Lower lobe of right lung (tissue), 2 donors: ENCODE results near the gene GSAP. TPM values are rescaled to one million over a fixed set of nuclear protein-coding genes. Genes with fewer than 3 reads are reported as not detected.

Experiments
- ATAC-seq, 2 donors: fragments of 200-7000 bp; cut with Tn5 transposase; one replicate each; pipeline ENCODE4 v1.9.1; 2020 to 2022; ENCODE audit warnings: mild to moderate bottlenecking in 2 of 2, moderate library complexity in 2 of 2
- DNase-seq: peaks from one replicate; pipeline ENCODE4 v3.0.0-alpha.2; 2020
- H3K27ac ChIP-seq: fragments of 200-600 bp; one replicate; pipeline ENCODE4 v1.8.0; 2022
- H3K27me3 ChIP-seq: fragments of 200-600 bp; one replicate; pipeline ENCODE4 v1.8.0; 2022; ENCODE audit warnings: low read depth
- H3K36me3 ChIP-seq: fragments of 200-600 bp; one replicate; pipeline ENCODE4 v1.8.0; 2022; ENCODE audit warnings: mild to moderate bottlenecking
- H3K4me1 ChIP-seq: fragments of 200-600 bp; one replicate; pipeline ENCODE4 v1.8.0; 2022
- H3K4me3 ChIP-seq: fragments of 200-600 bp; one replicate; pipeline ENCODE4 v1.8.0; 2022; ENCODE audit warnings: mild to moderate bottlenecking
- H3K9me3 ChIP-seq: fragments of 200-600 bp; one replicate; pipeline ENCODE4 v1.8.0; 2022
- intact Hi-C: fragments of 100-400 bp; cut with DNase I; formaldehyde crosslinking; loops from one replicate; pipeline ENCODE4 v1.11.0; 2022
- total RNA-seq: library from RNA; stranded (reverse); fragmentation: NEBNext Ultra II Directional; extraction: Animal tissue kit (Norgen Biotek cat#: 25700); gene quantifications from one replicate; pipeline ENCODE4 v1.2.1, GENCODE V29; 2021
- TF ChIP-seq, protein P1 (sequence below): fragments of 200-600 bp; IDR thresholded peaks from one replicate; pipeline ENCODE4 v1.8.0; 2022; ENCODE audit warnings: antibody characterized with exemption, mild to moderate bottlenecking
- donor health status: DM: no; HTN: yes; CAD: no; lungs with severe emphysema.

Gene GSAP
- total RNA-seq, 1 donor from 2014 or later: 80.0 TPM

DNA sequence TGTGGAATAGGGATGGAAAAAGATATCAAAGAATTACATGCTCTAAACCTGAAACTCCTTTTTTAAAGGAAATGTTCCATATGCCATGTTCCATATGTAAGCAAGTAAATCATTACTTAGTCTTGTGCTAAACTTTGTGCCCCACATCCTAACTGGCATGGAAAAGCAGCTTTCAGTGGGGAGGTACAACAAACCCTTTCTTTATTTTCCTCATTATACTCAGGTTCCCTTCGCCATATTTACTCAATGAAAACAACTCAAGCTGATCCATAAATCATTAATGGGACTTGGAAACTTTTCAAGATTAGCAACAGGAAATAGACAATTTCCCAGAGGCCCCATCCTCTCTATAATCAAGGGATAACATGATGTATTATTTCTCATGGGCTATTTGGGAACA is 56.0 kb downstream of the GSAP start:
- ATAC-seq: no peak
- Histone ChIP-seq H3K9me3 (no peaks in the 10 kb centered on the region), H3K4me1 (peaks cover 15% of the 10 kb centered on the region), H3K27ac (no peak overlapping the region), H3K4me3 (no peak overlapping the region), H3K27me3 (no peaks in the 10 kb centered on the region), H3K36me3 (peaks cover 20% of the 10 kb centered on the region)
- TF ChIP-seq, protein P1, sequence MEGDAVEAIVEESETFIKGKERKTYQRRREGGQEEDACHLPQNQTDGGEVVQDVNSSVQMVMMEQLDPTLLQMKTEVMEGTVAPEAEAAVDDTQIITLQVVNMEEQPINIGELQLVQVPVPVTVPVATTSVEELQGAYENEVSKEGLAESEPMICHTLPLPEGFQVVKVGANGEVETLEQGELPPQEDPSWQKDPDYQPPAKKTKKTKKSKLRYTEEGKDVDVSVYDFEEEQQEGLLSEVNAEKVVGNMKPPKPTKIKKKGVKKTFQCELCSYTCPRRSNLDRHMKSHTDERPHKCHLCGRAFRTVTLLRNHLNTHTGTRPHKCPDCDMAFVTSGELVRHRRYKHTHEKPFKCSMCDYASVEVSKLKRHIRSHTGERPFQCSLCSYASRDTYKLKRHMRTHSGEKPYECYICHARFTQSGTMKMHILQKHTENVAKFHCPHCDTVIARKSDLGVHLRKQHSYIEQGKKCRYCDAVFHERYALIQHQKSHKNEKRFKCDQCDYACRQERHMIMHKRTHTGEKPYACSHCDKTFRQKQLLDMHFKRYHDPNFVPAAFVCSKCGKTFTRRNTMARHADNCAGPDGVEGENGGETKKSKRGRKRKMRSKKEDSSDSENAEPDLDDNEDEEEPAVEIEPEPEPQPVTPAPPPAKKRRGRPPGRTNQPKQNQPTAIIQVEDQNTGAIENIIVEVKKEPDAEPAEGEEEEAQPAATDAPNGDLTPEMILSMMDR: no peak
- no peak for DNase-seq
- intact Hi-C loops: no loop called here

DNA sequence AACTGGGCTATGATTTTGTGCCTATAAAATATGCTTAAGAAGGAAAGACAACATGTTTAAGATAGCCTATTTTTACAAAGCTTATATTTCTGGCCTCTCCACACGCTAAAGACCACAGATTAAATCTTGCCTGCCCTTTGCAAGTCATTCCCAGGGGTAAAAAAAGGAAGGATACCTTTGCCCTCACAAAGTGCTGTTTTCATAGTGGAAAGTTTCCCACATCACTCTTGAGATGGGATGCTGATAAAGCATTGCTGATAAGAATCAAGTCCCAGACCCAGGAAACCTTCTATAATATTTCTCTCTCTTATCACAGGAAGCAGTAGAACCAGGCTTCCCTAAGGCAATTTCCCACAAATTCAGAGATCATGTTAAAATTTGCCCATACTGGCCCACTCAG is 56.5 kb downstream of the GSAP start:
- TF ChIP-seq, protein P1: no peak

DNA sequence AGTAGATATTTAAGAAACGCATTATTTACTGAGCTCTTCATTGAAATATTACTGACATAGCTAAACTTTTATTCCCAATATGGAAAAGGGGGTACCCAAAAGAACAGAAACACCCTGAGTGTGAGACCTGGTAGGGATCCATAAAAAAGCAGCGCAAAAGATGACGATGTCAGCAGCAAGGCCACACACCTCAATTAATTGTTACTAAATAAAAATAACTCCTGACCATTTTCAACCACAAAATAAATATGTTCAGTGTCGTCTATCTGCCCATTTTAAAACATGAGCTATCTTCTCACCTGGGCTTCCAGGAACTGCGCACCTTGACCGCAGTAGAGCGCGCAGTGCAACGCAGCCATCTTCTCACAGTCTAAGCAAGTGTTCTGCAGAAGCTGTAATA is 61.2 kb downstream of the GSAP start:
- Histone ChIP-seq H3K4me3 (no peak overlapping the region), H3K4me1 (peaks cover 38% of the 10 kb centered on the region), H3K36me3 (peaks cover 21% of the 10 kb centered on the region), H3K27ac (no peak overlapping the region), H3K27me3 (no peaks in the 10 kb centered on the region), H3K9me3 (no peaks in the 10 kb centered on the region)
- ATAC-seq (no peak), DNase-seq (no peak)
- TF ChIP-seq, protein P1: no peak
- intact Hi-C loops: no loop called here

More for the DNA sequence above, 56.5 kb downstream of the GSAP start:
- intact Hi-C loops: no loop called here
- Histone ChIP-seq H3K9me3 (no peaks in the 10 kb centered on the region), H3K4me3 (no peak overlapping the region), H3K27ac (no peak overlapping the region), H3K27me3 (no peaks in the 10 kb centered on the region), H3K36me3 (peaks cover 25% of the 10 kb centered on the region), H3K4me1 (peaks cover 15% of the 10 kb centered on the region)
- no peak for ATAC-seq
- no peak for DNase-seq

DNA sequence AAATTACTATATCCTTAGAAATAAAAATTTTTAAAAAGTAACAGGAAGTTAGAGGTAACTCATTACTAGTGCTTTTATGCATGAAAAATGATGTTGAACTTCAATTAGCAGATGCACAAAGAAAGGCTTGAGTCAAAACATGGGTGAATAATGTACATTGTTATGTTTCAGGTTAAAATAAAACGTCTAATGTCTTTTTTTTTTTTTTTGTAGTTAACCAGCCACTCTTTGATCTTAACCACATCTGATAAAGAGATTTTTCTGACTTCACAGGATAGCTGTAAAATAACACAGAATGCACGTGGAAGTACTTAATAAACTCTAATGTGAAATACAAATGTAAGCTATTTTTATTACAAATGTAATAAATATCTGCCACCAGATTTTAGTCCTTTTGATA is 61.7 kb downstream of the GSAP start:
- TF ChIP-seq, protein P1: no peak
- no peaks in the 10 kb centered on the region for H3K9me3 ChIP-seq
- no peak overlapping the region for H3K4me3 ChIP-seq
- H3K27me3 ChIP-seq: no peaks in the 10 kb centered on the region
- peaks cover 34% of the 10 kb centered on the region for H3K4me1 ChIP-seq
- no peak for ATAC-seq
- H3K27ac ChIP-seq: no peak overlapping the region
- H3K36me3 ChIP-seq: peaks cover 17% of the 10 kb centered on the region
- intact Hi-C loops: no loop called here
- no peak for DNase-seq

DNA sequence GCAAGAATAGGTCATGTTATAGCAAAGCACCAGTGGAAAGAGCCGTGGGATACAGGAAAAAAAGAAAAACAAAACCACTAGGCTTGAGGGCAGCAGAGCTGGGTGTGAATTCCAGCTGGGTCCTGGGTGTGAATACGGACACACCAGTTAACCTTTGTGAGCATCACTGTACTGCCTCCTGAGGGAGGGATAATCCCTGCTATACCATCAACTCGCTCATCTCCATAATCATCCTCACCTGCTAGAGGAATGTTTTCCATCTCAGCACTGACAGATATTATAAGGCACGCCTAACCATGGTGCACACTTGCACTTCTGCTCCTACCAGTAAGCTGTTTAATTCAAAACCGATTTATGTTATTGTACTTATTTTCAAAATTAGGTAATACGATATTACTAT is 62.2 kb downstream of the GSAP start:
- no peak for DNase-seq
- H3K9me3 ChIP-seq: no peaks in the 10 kb centered on the region
- TF ChIP-seq, protein P1: no peak
- intact Hi-C loops: no loop called here
- peaks cover 35% of the 10 kb centered on the region for H3K4me1 ChIP-seq
- ATAC-seq: no peak
- no peak overlapping the region for H3K27ac ChIP-seq
- no peaks in the 10 kb centered on the region for H3K27me3 ChIP-seq
- peaks cover 15% of the 10 kb centered on the region for H3K36me3 ChIP-seq
- H3K4me3 ChIP-seq: no peak overlapping the region

DNA sequence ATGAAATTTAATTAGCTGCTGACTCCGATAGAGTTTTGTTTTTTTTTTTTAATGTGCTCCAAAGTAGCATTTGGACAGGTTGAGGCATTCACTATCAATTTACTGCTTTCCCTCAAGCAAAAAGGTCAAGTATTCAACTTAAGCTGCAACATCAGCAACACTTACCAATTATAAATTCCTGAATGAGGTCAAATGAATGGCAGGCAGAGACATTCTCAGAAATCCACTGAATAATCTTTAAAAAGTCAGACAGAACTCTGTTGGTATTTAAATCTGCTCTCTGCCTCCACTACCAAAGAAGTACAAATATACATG is 62.8 kb downstream of the GSAP start:
- H3K27ac ChIP-seq: no peak overlapping the region
- H3K27me3 ChIP-seq: no peaks in the 10 kb centered on the region
- H3K36me3 ChIP-seq: peaks cover 15% of the 10 kb centered on the region
- TF ChIP-seq, protein P1: no peak
- H3K4me1 ChIP-seq: peaks cover 41% of the 10 kb centered on the region
- intact Hi-C loops: no loop called here
- no peak overlapping the region for H3K4me3 ChIP-seq
- ATAC-seq (no peak), DNase-seq (no peak)
- no peaks in the 10 kb centered on the region for H3K9me3 ChIP-seq
